22Rv1 (cell line): Measurements from ENCODE around the gene ABLIM2.

Experiments used
- CTCF ChIP-seq: fragments of 450-650 bp; IDR thresholded peaks from 2 replicates; pipeline ENCODE4 v1.5.1; 2017; ENCODE audit warnings: mild to moderate bottlenecking
- ZFX ChIP-seq: fragments of 450-650 bp; IDR thresholded peaks from 2 replicates; pipeline ENCODE4 v1.6.1; 2017; ENCODE audit warnings: antibody characterized with exemption, borderline replicate concordance

- TF ChIP-seq CTCF (no peak), ZFX (no peak)
Observed at GRCh38 chr4:8048856-8049676, 109.5 kb downstream of the ABLIM2 start.
